ENCODE measurements around the gene ADGRD2.

ADGRD2 gene

DNA sequence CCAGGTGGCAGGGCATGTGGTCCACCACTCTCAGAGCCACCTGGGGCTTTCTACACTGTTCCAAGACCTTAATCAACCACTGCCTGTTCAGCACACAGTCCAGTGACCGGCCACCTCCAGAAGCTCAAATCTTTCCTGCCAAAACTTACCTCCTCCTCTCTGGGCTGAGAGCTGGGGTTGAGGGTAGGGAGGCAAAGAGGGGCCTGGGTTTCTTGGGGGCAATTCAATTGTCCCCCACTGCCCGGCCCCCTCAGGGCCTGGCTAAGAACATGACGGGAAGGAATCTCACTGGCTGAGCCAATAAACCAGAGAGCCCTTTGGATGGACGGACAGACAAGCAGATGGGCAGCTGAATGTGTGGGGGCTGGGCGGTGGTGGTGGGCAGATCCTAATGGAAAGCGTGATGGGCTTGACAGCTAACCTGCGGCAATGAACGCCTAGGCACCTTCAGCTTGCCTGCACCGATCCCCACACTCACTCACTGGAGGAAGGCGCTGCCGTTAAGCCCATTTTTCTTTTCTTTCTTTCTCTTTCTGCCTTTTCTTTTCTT lies 51.6 kb downstream of the ADGRD2 start:
- TF ChIP-seq, protein P1, sequence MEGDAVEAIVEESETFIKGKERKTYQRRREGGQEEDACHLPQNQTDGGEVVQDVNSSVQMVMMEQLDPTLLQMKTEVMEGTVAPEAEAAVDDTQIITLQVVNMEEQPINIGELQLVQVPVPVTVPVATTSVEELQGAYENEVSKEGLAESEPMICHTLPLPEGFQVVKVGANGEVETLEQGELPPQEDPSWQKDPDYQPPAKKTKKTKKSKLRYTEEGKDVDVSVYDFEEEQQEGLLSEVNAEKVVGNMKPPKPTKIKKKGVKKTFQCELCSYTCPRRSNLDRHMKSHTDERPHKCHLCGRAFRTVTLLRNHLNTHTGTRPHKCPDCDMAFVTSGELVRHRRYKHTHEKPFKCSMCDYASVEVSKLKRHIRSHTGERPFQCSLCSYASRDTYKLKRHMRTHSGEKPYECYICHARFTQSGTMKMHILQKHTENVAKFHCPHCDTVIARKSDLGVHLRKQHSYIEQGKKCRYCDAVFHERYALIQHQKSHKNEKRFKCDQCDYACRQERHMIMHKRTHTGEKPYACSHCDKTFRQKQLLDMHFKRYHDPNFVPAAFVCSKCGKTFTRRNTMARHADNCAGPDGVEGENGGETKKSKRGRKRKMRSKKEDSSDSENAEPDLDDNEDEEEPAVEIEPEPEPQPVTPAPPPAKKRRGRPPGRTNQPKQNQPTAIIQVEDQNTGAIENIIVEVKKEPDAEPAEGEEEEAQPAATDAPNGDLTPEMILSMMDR (IDR thresholded peaks at IDR 0.05; ENCODE audit: low read depth, low read length) = no peak
- no peak for TF ChIP-seq EZH2phosphoT487 (IDR thresholded peaks at IDR 0.05; ENCODE audit: low read depth)
- no peak overlapping the region for H3K4me2 ChIP-seq (ENCODE audit: low read length)
- no peak overlapping the region for H3K27ac ChIP-seq (ENCODE audit: low read length)
- H3K9me3 ChIP-seq (ENCODE audit: insufficient read depth, low read length) = no peaks in the 10 kb centered on the region
- H3K4me3 ChIP-seq (ENCODE audit: low read length) = no peak overlapping the region
- H3K79me2 ChIP-seq (ENCODE audit: low read length) = no peaks in the 10 kb centered on the region
- no peaks in the 10 kb centered on the region for H4K20me1 ChIP-seq (ENCODE audit: insufficient read depth, low read length)
- H3K27me3 ChIP-seq (ENCODE audit: low read depth, low read length) = no peaks in the 10 kb centered on the region
- no peak overlapping the region for H3K9ac ChIP-seq (ENCODE audit: low read length)
- H3K4me1 ChIP-seq (ENCODE audit: low read length) = peaks cover 6% of the 10 kb centered on the region; the same call in 1 of the 2 replicates
- no peaks in the 10 kb centered on the region for H3K36me3 ChIP-seq (replicated peaks; ENCODE audit: low read depth, low read length)
- no peak overlapping the region for H2AFZ ChIP-seq (ENCODE audit: low read depth, low read length)

DNA sequence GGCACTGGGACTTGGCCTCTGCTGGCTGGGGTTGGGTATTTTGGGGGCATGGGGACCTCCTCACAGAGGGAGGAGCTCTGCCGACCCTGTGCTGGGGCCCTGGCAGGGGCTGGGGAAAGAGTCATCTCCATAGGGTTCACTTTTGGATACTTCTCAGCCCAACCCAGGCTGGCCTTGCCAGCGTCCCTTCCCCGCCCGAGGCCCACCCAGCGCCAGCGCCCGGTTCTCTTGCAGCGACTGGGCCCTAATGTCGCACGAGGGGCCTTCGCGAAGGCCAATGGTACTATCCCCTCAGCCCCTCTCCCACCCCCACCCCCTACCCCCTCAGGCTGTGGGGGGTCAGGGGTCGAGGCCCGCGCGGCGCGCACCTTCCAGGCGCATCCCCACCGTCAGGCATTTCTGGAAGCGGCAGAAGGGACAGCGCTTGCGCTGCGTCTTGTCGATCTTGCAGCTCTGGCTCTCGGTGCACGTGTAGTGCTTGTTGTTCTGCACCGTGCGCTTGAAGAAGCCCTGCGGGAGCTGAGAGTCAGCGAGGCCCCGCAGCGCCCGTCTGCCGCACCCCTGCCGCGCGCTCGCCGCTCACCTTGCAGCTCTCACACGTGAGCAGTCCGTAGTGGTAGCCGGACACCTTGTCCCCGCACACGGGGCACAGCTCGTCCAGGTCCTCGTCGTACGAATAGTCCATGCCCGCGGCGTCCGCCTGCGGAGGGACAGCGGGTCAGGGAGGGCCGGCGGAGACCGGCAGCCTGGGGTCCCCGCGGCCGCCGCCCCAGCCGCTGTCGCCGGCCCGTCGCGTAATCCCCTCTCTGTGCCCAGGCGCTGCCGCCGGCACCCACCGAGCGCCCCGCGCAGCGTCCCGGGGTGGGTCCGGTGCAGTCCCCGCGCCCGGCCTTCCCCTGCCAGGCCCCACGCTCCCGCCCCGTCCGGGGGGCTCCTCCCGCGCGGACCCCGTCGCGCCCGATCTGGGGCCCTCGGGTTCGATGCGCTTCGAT lies 52.8 kb downstream of the ADGRD2 start:
- Histone ChIP-seq H4K20me1 (ENCODE audit: insufficient read depth, low read length) (no peaks in the 10 kb centered on the region), H2AFZ (ENCODE audit: low read depth, low read length) (no peak overlapping the region)

DNA sequence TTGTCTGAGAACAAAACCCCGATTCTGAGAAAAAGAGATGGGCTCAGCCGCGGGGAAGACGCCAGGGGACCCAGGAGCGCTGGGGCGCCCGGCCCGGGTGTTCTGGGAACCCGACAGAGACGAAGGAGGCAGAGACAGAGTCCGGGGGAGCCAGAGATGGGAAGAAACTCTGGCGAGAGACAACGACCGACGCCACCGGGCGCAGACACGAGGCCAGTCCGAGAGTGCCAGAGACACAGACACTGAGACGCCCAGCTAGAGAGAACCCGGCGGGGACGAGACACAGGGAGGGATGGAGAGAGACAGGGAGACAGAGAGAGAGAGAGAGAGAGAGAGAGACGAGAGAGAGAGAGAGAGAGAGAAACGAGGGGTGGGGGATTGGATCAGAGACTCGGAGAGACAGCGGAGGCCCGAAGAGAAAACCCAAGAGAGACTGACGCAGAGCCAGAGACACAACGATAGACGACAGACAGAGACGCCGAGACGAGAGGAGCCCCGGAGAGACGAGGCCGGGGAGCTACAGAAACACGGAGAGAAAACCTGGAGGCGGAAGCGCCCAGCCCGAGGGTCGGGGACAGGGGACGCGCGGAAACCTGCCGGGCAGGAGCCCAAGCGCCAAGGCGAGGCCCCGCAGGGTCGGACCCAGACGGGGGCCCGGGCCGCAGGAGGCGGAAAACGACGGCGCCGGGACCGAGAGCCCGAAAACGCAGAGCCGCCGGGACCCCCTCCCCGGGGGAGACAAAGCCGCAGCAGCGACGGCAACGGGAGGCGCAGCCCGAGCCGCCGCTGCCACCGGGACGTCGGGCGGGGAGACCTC lies 53.7 kb downstream of the ADGRD2 start:
- Histone ChIP-seq H3K4me1 (ENCODE audit: low read length) (peaks cover 6% of the 10 kb centered on the region; the same call in 1 of the 2 replicates), H3K36me3 (replicated peaks; ENCODE audit: low read depth, low read length) (no peaks in the 10 kb centered on the region), H3K79me2 (ENCODE audit: low read length) (no peaks in the 10 kb centered on the region), H3K27me3 (ENCODE audit: low read depth, low read length) (no peaks in the 10 kb centered on the region), H3K4me2 (ENCODE audit: low read length) (no peak overlapping the region), H3K4me3 (ENCODE audit: low read length) (no peak overlapping the region), H3K9me3 (ENCODE audit: insufficient read depth, low read length) (no peaks in the 10 kb centered on the region), H3K27ac (ENCODE audit: low read length) (no peak overlapping the region), H4K20me1 (ENCODE audit: insufficient read depth, low read length) (no peaks in the 10 kb centered on the region), H3K9ac (ENCODE audit: low read length) (no peak overlapping the region), H2AFZ (ENCODE audit: low read depth, low read length) (no peak overlapping the region)
- TF ChIP-seq, protein P1 (IDR thresholded peaks at IDR 0.05; ENCODE audit: low read depth, low read length) = no peak
- TF ChIP-seq EZH2phosphoT487 (IDR thresholded peaks at IDR 0.05; ENCODE audit: low read depth) = no peak

More for the DNA sequence above, 52.8 kb downstream of the ADGRD2 start:
- no peaks in the 10 kb centered on the region for H3K27me3 ChIP-seq (ENCODE audit: low read depth, low read length)
- H3K4me1 ChIP-seq (ENCODE audit: low read length) = peaks cover 6% of the 10 kb centered on the region; the same call in 1 of the 2 replicates
- H3K9me3 ChIP-seq (ENCODE audit: insufficient read depth, low read length) = no peaks in the 10 kb centered on the region
- no peak overlapping the region for H3K4me3 ChIP-seq (ENCODE audit: low read length)
- no peaks in the 10 kb centered on the region for H3K36me3 ChIP-seq (replicated peaks; ENCODE audit: low read depth, low read length)
- TF ChIP-seq EZH2phosphoT487 (IDR thresholded peaks at IDR 0.05; ENCODE audit: low read depth) = no peak
- TF ChIP-seq, protein P1 (IDR thresholded peaks at IDR 0.05; ENCODE audit: low read depth, low read length) = no peak
- H3K27ac ChIP-seq (ENCODE audit: low read length) = no peak overlapping the region
- no peak overlapping the region for H3K9ac ChIP-seq (ENCODE audit: low read length)
- no peak overlapping the region for H3K4me2 ChIP-seq (ENCODE audit: low read length)
- no peaks in the 10 kb centered on the region for H3K79me2 ChIP-seq (ENCODE audit: low read length)

Data from OCI-LY3 (cell line).